ENCODE data around the gene CACNA2D4.
"Not testable (repeated sequence)": the region's sequence is repeated elsewhere in the genome, so short reads cannot be mapped to it uniquely, and the experiment has no call there.

Gene CACNA2D4

GRCh38 chr12:1821805-1822204, 96.6 kb downstream of the CACNA2D4 start:
- Histone ChIP-seq H3K4me3 (no peak overlapping the region), H3K27ac (no peak overlapping the region), H3K36me3 (no peaks in the 10 kb centered on the region), H3K4me1 (peaks cover 0 to 7% (median 2%) of the 10 kb centered on the region in 4 donors), H3K27me3 (peaks cover 0 to 62% of the 10 kb centered on the region in 2 donors), H3K9me3 (no peaks in the 10 kb centered on the region)
- TF ChIP-seq, protein P1, sequence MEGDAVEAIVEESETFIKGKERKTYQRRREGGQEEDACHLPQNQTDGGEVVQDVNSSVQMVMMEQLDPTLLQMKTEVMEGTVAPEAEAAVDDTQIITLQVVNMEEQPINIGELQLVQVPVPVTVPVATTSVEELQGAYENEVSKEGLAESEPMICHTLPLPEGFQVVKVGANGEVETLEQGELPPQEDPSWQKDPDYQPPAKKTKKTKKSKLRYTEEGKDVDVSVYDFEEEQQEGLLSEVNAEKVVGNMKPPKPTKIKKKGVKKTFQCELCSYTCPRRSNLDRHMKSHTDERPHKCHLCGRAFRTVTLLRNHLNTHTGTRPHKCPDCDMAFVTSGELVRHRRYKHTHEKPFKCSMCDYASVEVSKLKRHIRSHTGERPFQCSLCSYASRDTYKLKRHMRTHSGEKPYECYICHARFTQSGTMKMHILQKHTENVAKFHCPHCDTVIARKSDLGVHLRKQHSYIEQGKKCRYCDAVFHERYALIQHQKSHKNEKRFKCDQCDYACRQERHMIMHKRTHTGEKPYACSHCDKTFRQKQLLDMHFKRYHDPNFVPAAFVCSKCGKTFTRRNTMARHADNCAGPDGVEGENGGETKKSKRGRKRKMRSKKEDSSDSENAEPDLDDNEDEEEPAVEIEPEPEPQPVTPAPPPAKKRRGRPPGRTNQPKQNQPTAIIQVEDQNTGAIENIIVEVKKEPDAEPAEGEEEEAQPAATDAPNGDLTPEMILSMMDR (IDR thresholded peaks at IDR 0.05) = no peak
- intact Hi-C loops (cut with DNase I; ENCODE audit: low total_unique reads) = no loop called here
- no peak for DNase-seq

DNA sequence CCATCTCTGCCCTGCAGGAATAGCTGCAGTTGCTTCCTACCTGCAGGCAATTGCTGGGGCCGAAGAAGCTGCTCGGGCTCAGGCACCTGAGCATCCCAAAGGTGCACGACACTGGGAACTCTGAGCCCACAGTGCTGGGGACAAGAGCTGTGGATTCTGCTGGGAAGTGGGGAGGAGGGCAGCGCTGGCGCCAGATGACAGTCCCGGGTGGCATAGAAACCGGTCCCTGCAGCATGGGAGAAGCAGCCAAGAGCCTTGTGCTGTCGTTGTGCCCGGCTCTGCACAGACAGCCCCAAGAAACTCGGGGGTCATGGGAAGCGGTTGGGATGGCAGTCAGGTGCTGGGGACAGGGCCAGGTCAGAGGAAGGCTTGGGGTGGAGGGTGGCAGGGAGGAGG, 97.6 kb downstream of the CACNA2D4 start:
- H3K9me3 ChIP-seq = no peaks in the 10 kb centered on the region
- intact Hi-C loops (cut with DNase I; ENCODE audit: low total_unique reads) = no loop called here
- TF ChIP-seq, protein P1 (IDR thresholded peaks at IDR 0.05) = no peak
- H3K27me3 ChIP-seq = peaks cover 0 to 59% of the 10 kb centered on the region in 2 donors
- no peaks in the 10 kb centered on the region for H3K36me3 ChIP-seq
- DNase-seq = no peak
- no peak overlapping the region for H3K27ac ChIP-seq
- H3K4me3 ChIP-seq = no peak overlapping the region
- peaks cover 0 to 7% (median 2%) of the 10 kb centered on the region in 4 donors for H3K4me1 ChIP-seq

- intact Hi-C loops (cut with DNase I; ENCODE audit: low total_unique reads) = no loop called here
- peaks cover 0 to 59% of the 10 kb centered on the region in 2 donors for H3K27me3 ChIP-seq
Measured at GRCh38 chr12:1820191-1820895, 98.1 kb downstream of the CACNA2D4 start, which contains the start of gene LRTM2. Gene LRTM2, plus strand, starts transcription at chr12:1820565. Its CDS starts 7,584 bp downstream, at chr12:1828149.

DNA sequence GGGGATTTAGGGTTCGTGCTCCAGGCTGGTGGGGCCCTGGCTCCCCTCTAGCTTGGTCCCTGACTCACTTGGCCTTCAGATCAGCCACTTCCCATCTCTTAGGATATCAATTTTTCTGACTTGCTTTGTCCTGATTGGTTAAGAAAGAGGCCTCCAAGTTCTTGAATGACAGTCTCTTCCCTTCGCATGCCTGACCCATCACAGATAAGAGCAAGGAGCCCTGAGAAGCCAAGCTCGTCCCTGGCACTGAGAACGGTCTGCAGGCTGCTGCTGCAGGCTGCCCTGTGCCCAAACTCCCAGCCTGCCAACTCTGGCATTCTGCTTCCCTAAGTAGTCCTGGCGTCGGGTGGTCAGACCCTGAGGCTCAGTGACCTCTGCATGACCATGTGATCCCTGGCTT, 98.9 kb downstream of the CACNA2D4 start:
- intact Hi-C loops (cut with DNase I; ENCODE audit: low total_unique reads) = loop anchor here (10.0 kb wide), 1 partner anchor 95 kb away; the partner anchor contains the start of gene CACNA2D4

More at GRCh38 chr12:1820191-1820895, 98.1 kb downstream of the CACNA2D4 start, which contains the start of gene LRTM2:
- Histone ChIP-seq H3K27ac (no peak within 1 kb of the TSS), H3K9me3 (no peaks in the 10 kb centered on the region), H3K4me1 (peaks cover 0 to 7% (median 2%) of the 10 kb centered on the region in 4 donors), H3K36me3 (no peaks in the 10 kb centered on the region), H3K4me3 (no peak within 1 kb of the TSS)
- no peak for DNase-seq
- TF ChIP-seq, protein P1 (IDR thresholded peaks at IDR 0.05) = no peak

DNA sequence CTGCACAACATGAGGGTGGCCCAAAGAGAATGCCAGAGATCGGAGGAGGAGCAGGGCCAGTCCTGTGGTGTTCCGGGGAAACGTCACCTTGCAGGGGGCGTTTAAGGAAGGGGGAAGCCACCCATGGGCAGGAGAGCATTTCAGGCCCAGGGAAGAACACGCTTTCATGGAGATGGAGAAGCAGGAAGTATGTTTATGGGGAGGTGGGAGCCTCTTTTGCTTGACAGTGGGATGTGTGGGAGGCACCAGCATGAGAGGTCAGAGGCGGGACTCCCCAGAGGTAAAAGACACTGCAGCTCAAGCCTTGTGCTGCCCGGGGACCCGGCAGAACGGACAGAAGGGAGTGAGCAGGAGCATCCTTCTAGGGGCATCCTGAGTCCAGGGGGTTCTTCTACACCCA, 99.4 kb downstream of the CACNA2D4 start:
- Histone ChIP-seq H3K27ac (no peak overlapping the region), H3K4me1 (peaks cover 0 to 7% (median 2%) of the 10 kb centered on the region in 4 donors), H3K36me3 (no peaks in the 10 kb centered on the region), H3K9me3 (no peaks in the 10 kb centered on the region), H3K4me3 (no peak overlapping the region), H3K27me3 (peaks cover 0 to 51% of the 10 kb centered on the region in 2 donors)
- intact Hi-C loops (cut with DNase I; ENCODE audit: low total_unique reads) = loop anchor here (10.0 kb wide), 1 partner anchor 96 kb away; the partner anchor contains the start of gene CACNA2D4
- DNase-seq = no peak
- TF ChIP-seq, protein P1 (IDR thresholded peaks at IDR 0.05) = no peak

More for the DNA sequence above, 98.9 kb downstream of the CACNA2D4 start:
- peaks cover 0 to 7% (median 2%) of the 10 kb centered on the region in 4 donors for H3K4me1 ChIP-seq
- no peak overlapping the region for H3K27ac ChIP-seq
- TF ChIP-seq, protein P1 (IDR thresholded peaks at IDR 0.05) = no peak
- no peak for DNase-seq
- H3K9me3 ChIP-seq = no peaks in the 10 kb centered on the region
- no peaks in the 10 kb centered on the region for H3K36me3 ChIP-seq
- peaks cover 0 to 51% of the 10 kb centered on the region in 2 donors for H3K27me3 ChIP-seq
- no peak overlapping the region for H3K4me3 ChIP-seq

DNA sequence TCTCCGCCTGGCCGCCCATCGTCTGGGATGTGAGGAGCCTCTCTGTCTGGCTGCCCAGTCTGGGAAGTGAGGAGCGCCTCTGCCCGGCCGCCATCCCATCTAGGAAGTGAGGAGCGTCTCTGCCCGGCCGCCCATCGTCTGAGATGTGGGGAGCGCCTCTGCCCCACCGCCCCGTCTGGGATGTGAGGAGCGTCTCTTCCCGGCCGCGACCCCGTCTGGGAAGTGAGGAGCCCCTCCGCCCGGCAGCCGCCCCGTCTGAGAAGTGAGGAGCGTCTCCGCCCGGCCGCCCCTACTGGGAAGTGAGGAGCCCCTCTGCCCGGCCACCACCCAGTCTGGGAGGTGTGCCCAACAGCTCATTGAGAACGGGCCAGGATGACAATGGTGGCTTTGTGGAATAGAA, 100.5 kb downstream of the CACNA2D4 start:
- intact Hi-C loops (cut with DNase I; ENCODE audit: low total_unique reads) = loop anchor here (10.0 kb wide), 1 partner anchor 97 kb away; the partner anchor contains the start of gene CACNA2D4
- not testable (repeated sequence) for H3K27ac ChIP-seq, H3K9me3 ChIP-seq, DNase-seq, H3K36me3 ChIP-seq, H3K4me1 ChIP-seq, H3K4me3 ChIP-seq
- peaks cover 0 to 41% of the 10 kb centered on the region in 2 donors for H3K27me3 ChIP-seq
